MM.1S (cell line): ENCODE data around the gene FAM78B.

Experiments used
- CTCF ChIP-seq: fragments of 300-600 bp; sonication (generic); IDR thresholded peaks from 2 replicates; pipeline ENCODE4 v1.5.1; 2016; ENCODE audit warnings: antibody characterized with exemption, low read length, mixed read lengths
- EZH2 ChIP-seq: fragments of 300-600 bp; sonication (generic); optimal IDR thresholded peaks from 2 replicates; pipeline ENCODE3; 2017; ENCODE audit warnings: low read depth, mild to moderate bottlenecking, antibody characterized with exemption, low read length, mixed read lengths
- EZH2phosphoT487 ChIP-seq: fragments of 300-600 bp; sonication (generic); IDR thresholded peaks from 2 replicates; pipeline ENCODE4 v1.6.1; 2018; ENCODE audit warnings: antibody characterized with exemption, low read length

DNA sequence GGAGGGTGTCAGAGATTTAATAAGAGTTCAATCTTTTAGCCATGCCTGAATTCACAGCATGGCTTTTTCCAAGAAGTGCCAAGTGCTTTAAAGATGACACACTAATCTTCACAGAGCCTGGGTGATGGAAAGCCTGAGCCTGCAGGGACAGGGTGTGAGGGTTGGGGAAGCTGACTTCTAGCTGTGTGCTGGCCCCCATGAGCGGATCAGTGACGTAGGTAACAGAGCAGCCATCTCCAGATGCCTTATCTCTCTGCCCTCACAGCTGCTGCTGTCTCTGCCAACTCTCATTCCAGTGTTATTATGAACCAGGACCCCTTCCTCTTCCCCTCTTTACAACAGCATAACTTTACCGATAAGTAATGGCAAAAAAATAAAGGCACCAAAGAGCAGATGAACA is 30.6 kb downstream of the FAM78B start:
- TF ChIP-seq CTCF, result no peak
- TF ChIP-seq EZH2, result no peak
- TF ChIP-seq EZH2phosphoT487, result no peak
